Glutamatergic neuron (in vitro differentiated cells): ENCODE data around the gene MYRIP. TPM values are rescaled to one million over a fixed set of nuclear protein-coding genes. Genes with fewer than 3 reads are reported as not detected.

ENCODE experiments used
- DNase-seq: peaks from one replicate; pipeline ENCODE4 v3.0.0; 2022
- H3K27ac Mint-ChIP-seq: one replicate; pipeline ENCODE4 v1.8.0; 2020; ENCODE audit warnings: mild to moderate bottlenecking, mixed read lengths, inconsistent platforms; ENCODE audit not compliant: unreplicated experiment
- H3K27me3 Mint-ChIP-seq: one replicate; pipeline ENCODE4 v1.8.0; 2020; ENCODE audit warnings: mild to moderate bottlenecking, moderate library complexity, mixed read lengths, inconsistent platforms; ENCODE audit not compliant: unreplicated experiment
- H3K36me3 Mint-ChIP-seq: one replicate; pipeline ENCODE4 v1.8.0; 2020; ENCODE audit warnings: mild to moderate bottlenecking, mixed read lengths, inconsistent platforms; ENCODE audit not compliant: unreplicated experiment
- H3K4me1 Mint-ChIP-seq: one replicate; pipeline ENCODE4 v1.8.0; 2020; ENCODE audit warnings: mild to moderate bottlenecking, low read depth, mixed read lengths, inconsistent platforms; ENCODE audit not compliant: unreplicated experiment
- H3K4me3 Mint-ChIP-seq: one replicate; pipeline ENCODE4 v1.8.0; 2020; ENCODE audit warnings: mild to moderate bottlenecking, mixed read lengths, inconsistent platforms; ENCODE audit not compliant: unreplicated experiment
- H3K9me3 Mint-ChIP-seq: one replicate; pipeline ENCODE4 v1.8.0; 2020; ENCODE audit warnings: mild to moderate bottlenecking, moderate library complexity, mixed read lengths, inconsistent platforms; ENCODE audit not compliant: unreplicated experiment
- total RNA-seq: library from RNA; stranded (reverse); fragmentation: NEBNext Ultra II Directional; extraction: Animal tissue kit (Norgen Biotek cat#: 25700); gene quantifications from one replicate; pipeline ENCODE4 v1.2.1, GENCODE V29; 2021; ENCODE audit not compliant: unreplicated experiment
- TF ChIP-seq, protein P1 (sequence below): fragments of 200-600 bp; sonication (generic); IDR thresholded peaks from one replicate; pipeline ENCODE4 v1.5.0; 2021; ENCODE audit not compliant: partially characterized antibody, unreplicated experiment

Gene MYRIP
- total RNA-seq, 1 donor from 2014 or later, result 1.8 TPM

DNA sequence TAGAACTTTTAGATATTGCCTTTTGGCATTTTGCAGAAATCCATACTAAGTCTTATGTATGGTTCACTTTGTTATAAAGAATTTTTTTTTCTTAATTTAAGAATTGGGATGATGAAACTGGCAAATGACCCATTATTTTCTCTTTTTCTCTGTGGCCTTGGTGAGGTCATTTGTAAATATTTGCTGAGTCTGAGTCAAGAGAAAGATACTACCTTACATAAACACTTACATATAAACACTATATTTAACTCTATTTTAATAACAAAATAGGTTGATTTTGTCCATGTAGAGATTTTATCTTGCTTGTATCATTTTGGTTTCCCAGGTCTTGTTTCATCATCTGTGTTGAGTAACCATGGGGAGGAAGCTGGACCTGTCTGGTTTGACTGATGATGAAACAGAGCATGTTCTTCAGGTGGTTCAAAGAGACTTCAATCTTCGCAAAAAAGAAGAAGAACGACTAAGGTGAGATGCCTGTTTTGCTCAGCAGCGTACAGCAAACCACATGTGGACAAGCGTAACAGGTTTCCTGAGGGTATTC lies 91.1 kb downstream of the MYRIP start:
- DNase-seq, result no peak
- TF ChIP-seq, protein P1, sequence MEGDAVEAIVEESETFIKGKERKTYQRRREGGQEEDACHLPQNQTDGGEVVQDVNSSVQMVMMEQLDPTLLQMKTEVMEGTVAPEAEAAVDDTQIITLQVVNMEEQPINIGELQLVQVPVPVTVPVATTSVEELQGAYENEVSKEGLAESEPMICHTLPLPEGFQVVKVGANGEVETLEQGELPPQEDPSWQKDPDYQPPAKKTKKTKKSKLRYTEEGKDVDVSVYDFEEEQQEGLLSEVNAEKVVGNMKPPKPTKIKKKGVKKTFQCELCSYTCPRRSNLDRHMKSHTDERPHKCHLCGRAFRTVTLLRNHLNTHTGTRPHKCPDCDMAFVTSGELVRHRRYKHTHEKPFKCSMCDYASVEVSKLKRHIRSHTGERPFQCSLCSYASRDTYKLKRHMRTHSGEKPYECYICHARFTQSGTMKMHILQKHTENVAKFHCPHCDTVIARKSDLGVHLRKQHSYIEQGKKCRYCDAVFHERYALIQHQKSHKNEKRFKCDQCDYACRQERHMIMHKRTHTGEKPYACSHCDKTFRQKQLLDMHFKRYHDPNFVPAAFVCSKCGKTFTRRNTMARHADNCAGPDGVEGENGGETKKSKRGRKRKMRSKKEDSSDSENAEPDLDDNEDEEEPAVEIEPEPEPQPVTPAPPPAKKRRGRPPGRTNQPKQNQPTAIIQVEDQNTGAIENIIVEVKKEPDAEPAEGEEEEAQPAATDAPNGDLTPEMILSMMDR, result no peak
- Mint-ChIP-seq H3K4me3 (no peak overlapping the region), H3K4me1 (no peaks in the 10 kb centered on the region), H3K27ac (no peak overlapping the region), H3K9me3 (no peaks in the 10 kb centered on the region), H3K36me3 (no peaks in the 10 kb centered on the region), H3K27me3 (peaks cover 2% of the 10 kb centered on the region)

DNA sequence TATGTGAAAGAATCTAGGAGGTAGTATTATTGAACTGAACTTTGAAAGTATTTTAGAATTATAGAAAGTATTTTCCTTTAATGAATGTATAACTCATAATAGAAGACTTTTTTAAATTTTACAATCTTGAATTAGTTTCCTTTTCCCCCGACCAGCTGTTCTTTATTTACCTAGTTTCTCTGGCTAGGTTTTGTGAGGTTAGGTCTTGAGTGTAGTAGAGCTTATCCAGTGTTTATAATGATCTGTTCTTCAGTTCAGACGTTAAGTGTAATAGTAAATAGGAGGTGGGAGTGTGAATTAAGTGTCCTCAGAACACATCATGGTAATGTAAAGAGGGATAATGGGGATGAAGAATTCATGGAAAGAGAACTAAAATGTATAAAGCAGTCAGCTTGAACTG lies 93.8 kb downstream of the MYRIP start:
- no peak for DNase-seq

DNA sequence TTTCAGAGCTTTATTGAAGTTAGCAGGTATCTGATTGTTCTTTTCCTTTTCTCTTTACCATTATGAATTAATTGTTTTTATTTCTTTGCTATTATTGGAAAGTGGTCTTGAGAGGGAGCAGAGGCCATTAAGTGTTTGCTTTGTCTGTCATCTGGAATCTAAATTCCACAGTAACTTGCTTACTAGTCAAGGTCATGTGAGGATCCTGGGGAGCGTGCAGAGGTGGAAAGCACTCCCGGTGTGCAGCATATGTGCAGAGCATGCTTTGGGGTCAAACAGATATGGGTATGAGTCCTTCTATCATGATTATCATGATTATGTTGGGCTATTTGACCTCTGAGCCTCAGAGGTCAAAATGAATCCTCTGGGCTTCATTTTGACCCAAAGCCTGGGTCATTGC lies 96.4 kb downstream of the MYRIP start:
- no peaks in the 10 kb centered on the region for H3K36me3 Mint-ChIP-seq
- peaks cover 4% of the 10 kb centered on the region for H3K27me3 Mint-ChIP-seq
- DNase-seq, result no peak
- TF ChIP-seq, protein P1, result no peak
- no peak overlapping the region for H3K27ac Mint-ChIP-seq
- no peaks in the 10 kb centered on the region for H3K4me1 Mint-ChIP-seq
- no peaks in the 10 kb centered on the region for H3K9me3 Mint-ChIP-seq
- no peak overlapping the region for H3K4me3 Mint-ChIP-seq

More for the DNA sequence above, 93.8 kb downstream of the MYRIP start:
- TF ChIP-seq, protein P1, result no peak
- Mint-ChIP-seq H3K9me3 (no peaks in the 10 kb centered on the region), H3K27ac (no peak overlapping the region), H3K36me3 (no peaks in the 10 kb centered on the region), H3K4me1 (no peaks in the 10 kb centered on the region), H3K27me3 (peaks cover 2% of the 10 kb centered on the region), H3K4me3 (no peak overlapping the region)

DNA sequence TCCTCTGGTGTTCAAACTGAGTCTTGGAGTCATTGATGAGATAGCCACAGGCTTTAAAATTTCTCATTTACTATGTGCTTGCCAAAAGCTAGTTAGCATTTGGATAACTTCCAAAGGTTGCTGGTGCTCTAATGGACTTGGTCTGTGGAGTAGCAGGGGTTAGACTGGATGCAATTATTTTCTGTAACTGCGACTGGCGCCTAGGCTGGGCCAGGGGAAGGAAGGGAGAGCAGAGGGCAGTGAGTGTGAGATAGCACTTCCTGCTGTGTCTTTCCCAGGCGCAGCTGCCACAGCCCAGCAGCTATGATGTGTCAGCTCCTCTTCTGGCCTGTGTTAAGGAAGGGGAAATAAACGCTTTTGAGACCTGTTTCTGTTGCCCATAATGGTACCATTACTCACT lies 98.6 kb downstream of the MYRIP start:
- Mint-ChIP-seq H3K4me1 (no peaks in the 10 kb centered on the region), H3K27me3 (peaks cover 3% of the 10 kb centered on the region), H3K4me3 (no peak overlapping the region), H3K36me3 (no peaks in the 10 kb centered on the region), H3K27ac (no peak overlapping the region), H3K9me3 (no peaks in the 10 kb centered on the region)
- no peak for DNase-seq
- TF ChIP-seq, protein P1, result no peak

DNA sequence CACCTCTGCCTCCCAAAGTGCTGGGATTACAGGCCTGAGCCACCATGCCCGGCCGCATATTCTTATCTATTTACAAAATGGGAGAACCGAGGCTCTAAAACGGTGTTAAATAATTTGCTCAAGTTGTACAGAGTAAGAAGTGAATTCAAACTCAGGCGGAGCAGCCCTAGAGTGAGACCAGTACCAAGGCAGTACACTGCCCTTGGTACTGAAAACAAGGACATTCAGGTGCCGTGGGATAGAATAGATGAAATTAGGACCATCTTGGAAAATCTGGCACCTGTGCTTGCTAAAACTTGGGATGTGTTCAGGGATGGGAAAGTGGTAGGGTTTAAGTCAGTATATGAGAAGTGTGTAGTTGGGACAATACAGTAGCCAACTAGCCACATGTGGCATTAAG lies 100.7 kb downstream of the MYRIP start:
- no peaks in the 10 kb centered on the region for H3K9me3 Mint-ChIP-seq
- TF ChIP-seq, protein P1, result no peak
- DNase-seq, result no peak
- H3K27ac Mint-ChIP-seq, result no peak overlapping the region
- no peak overlapping the region for H3K4me3 Mint-ChIP-seq
- H3K4me1 Mint-ChIP-seq, result no peaks in the 10 kb centered on the region
- H3K36me3 Mint-ChIP-seq, result no peaks in the 10 kb centered on the region
- peaks cover 3% of the 10 kb centered on the region for H3K27me3 Mint-ChIP-seq
